Esophagus mucosa (tissue), 1 donor: ENCODE measurements around the gene PFKFB2. TPM values are rescaled to one million over a fixed set of nuclear protein-coding genes. Genes with fewer than 3 reads are reported as not detected.
"Not testable (repeated sequence)": the region's sequence is repeated elsewhere in the genome, so short reads cannot be mapped to it uniquely, and the experiment has no call there.

ENCODE experiments used
- ATAC-seq: fragments of 200-7000 bp; cut with Tn5 transposase; one replicate; pipeline ENCODE4 v1.9.1; 2020
- total RNA-seq: library from RNA; stranded (reverse); gene quantifications from one replicate; pipeline ENCODE4 v1.2.4, GENCODE V29; 2023
- donor health status: DM: yes; HTN: yes; CAD: no.

PFKFB2 gene
- total RNA-seq, 1 donor from 2014 or later: 20.3 TPM

GRCh38 chr1:207039380-207040180 is 13.5 kb upstream of the PFKFB2 start:
- no peak for ATAC-seq

GRCh38 chr1:207040181-207040533 is 12.9 kb upstream of the PFKFB2 start:
- no peak for ATAC-seq

- not testable (repeated sequence) for ATAC-seq
Observed at GRCh38 chr1:207041397-207041796, 11.7 kb upstream of the PFKFB2 start.

GRCh38 chr1:207045453-207045852 is 7.6 kb upstream of the PFKFB2 start:
- no peak for ATAC-seq

GRCh38 chr1:207047505-207047904 is 5.6 kb upstream of the PFKFB2 start:
- ATAC-seq: no peak

GRCh38 chr1:207048041-207048440 is 5.0 kb upstream of the PFKFB2 start:
- ATAC-seq: no peak

- ATAC-seq: no peak
Observed at GRCh38 chr1:207049054-207049453, 4.0 kb upstream of the PFKFB2 start.

GRCh38 chr1:207049514-207049913 is 3.6 kb upstream of the PFKFB2 start:
- ATAC-seq: no peak

GRCh38 chr1:207049974-207050391 is 3.1 kb upstream of the PFKFB2 start:
- no peak for ATAC-seq

GRCh38 chr1:207050480-207051190 is 2.4 kb upstream of the PFKFB2 start:
- ATAC-seq: peak; percentile 47

GRCh38 chr1:207051191-207051943 is 1.7 kb upstream of the PFKFB2 start, which contains the start of gene YOD1:
YOD1 (minus strand) TSS chr1:207051208; CDS start chr1:207051030, 178 bp downstream.
- ATAC-seq: peak; percentile 57

GRCh38 chr1:207054491-207054890 is 1.4 kb downstream of the PFKFB2 start:
- no peak for ATAC-seq

- no peak for ATAC-seq
Observed at GRCh38 chr1:207055386-207056001, 2.4 kb downstream of the PFKFB2 start.

GRCh38 chr1:207056673-207057072 is 3.6 kb downstream of the PFKFB2 start:
- ATAC-seq: no peak

GRCh38 chr1:207058252-207058651 is 5.2 kb downstream of the PFKFB2 start:
- no peak for ATAC-seq

- no peak for ATAC-seq
Observed at GRCh38 chr1:207058878-207059867, 6.1 kb downstream of the PFKFB2 start.

- ATAC-seq: no peak
Observed at GRCh38 chr1:207059881-207060280, 6.8 kb downstream of the PFKFB2 start.

- ATAC-seq: no peak
Observed at GRCh38 chr1:207060596-207060995, 7.5 kb downstream of the PFKFB2 start.

- ATAC-seq: no peak
Observed at GRCh38 chr1:207062058-207062457, 9.0 kb downstream of the PFKFB2 start.

- ATAC-seq: no peak
Observed at GRCh38 chr1:207063014-207063413, 9.9 kb downstream of the PFKFB2 start.

GRCh38 chr1:207064561-207064960 is 11.5 kb downstream of the PFKFB2 start:
- no peak for ATAC-seq
